ENCODE results near the gene DMD. TPM values are rescaled to one million over a fixed set of nuclear protein-coding genes. Genes with fewer than 3 reads are reported as not detected.

DMD gene
- total RNA-seq, 3 donors from 2014 or later (not counting 1 experiment from before 2014, with no cell fraction given): not detected

DNA sequence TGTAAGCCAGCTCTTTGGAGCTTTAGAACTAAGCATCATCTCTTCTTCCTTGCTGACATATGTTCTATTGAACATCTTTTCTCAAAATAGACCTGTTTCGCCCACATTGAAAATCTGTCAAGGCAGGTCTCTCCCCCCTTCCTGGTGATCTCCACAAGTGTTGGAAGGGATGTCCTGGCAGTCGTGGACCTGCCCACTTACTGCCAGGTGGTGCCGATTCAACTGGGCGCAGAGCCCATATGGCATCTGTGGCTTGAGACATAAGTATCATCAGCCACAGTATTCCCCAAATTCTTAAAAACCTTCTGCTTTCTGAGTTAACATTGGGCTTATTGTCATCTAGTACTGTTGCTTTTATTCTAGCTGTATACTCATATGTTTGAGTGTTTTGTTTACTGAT, 1170.2 kb downstream of the DMD start:
- DNase-seq (no peak), ATAC-seq (no peak)
- Histone ChIP-seq H3K9me3 (ENCODE audit: control insufficient read depth, insufficient read depth, low read length) (no peaks in the 10 kb centered on the region), H3K4me1 (ENCODE audit: control insufficient read depth, insufficient read depth, low read length) (no peaks in the 10 kb centered on the region), H3K27me3 (ENCODE audit: control insufficient read depth, insufficient read depth, low read length) (no peaks in the 10 kb centered on the region), H3K4me3 (ENCODE audit: low read length) (no peak overlapping the region), H3K27ac (ENCODE audit: low read length) (no peak overlapping the region), H3K36me3 (ENCODE audit: control insufficient read depth, insufficient read depth, low read length) (no peaks in the 10 kb centered on the region)
- intact Hi-C loops (cut with micrococcal nuclease): no loop called here
- H3K4me1 Mint-ChIP-seq: no peaks in the 10 kb centered on the region
- H3K36me3 Mint-ChIP-seq: no peaks in the 10 kb centered on the region
- H3K27ac Mint-ChIP-seq: no peak overlapping the region
- no peak overlapping the region for H3K4me3 Mint-ChIP-seq
- 94% methylated on average over 4 of the region's 4 CpGs for WGBS (ENCODE audit: insufficient coverage)
- TF ChIP-seq, protein P1, sequence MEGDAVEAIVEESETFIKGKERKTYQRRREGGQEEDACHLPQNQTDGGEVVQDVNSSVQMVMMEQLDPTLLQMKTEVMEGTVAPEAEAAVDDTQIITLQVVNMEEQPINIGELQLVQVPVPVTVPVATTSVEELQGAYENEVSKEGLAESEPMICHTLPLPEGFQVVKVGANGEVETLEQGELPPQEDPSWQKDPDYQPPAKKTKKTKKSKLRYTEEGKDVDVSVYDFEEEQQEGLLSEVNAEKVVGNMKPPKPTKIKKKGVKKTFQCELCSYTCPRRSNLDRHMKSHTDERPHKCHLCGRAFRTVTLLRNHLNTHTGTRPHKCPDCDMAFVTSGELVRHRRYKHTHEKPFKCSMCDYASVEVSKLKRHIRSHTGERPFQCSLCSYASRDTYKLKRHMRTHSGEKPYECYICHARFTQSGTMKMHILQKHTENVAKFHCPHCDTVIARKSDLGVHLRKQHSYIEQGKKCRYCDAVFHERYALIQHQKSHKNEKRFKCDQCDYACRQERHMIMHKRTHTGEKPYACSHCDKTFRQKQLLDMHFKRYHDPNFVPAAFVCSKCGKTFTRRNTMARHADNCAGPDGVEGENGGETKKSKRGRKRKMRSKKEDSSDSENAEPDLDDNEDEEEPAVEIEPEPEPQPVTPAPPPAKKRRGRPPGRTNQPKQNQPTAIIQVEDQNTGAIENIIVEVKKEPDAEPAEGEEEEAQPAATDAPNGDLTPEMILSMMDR (IDR thresholded peaks at IDR 0.05): no peak
- peaks cover 2 to 11% of the 10 kb centered on the region in 2 donors for H3K9me3 Mint-ChIP-seq
- H3K27me3 Mint-ChIP-seq (ENCODE audit: low read depth in 2 of 2): no peaks in the 10 kb centered on the region

DNA sequence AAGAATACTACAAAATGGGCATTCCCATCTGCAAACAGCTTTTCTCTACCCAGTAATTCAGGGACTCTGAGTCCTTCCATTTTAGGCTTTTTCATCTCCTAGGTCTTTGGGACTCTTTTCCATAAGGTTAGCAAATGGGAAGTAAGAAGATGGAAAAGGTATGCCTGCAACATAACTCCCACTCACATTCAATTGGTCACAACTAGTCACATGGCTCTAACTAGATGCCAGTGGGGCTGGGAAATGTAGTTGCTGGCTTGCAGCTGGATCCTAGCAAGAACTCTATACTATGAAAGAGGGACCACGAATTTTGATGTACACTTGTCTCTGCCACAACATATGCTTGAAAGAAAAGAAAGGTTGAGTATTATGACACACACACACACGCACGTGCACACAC, 1184.6 kb downstream of the DMD start:
- Histone ChIP-seq H3K36me3 (ENCODE audit: control insufficient read depth, insufficient read depth, low read length) (no peaks in the 10 kb centered on the region), H3K4me1 (ENCODE audit: control insufficient read depth, insufficient read depth, low read length) (no peaks in the 10 kb centered on the region), H3K9me3 (ENCODE audit: control insufficient read depth, insufficient read depth, low read length) (no peaks in the 10 kb centered on the region), H3K27me3 (ENCODE audit: control insufficient read depth, insufficient read depth, low read length) (no peaks in the 10 kb centered on the region), H3K4me3 (ENCODE audit: low read length) (no peak overlapping the region), H3K27ac (ENCODE audit: low read length) (no peak overlapping the region)
- Mint-ChIP-seq H3K4me3 (no peak overlapping the region), H3K9me3 (peaks cover 4 to 13% of the 10 kb centered on the region in 2 donors), H3K4me1 (no peaks in the 10 kb centered on the region), H3K36me3 (no peaks in the 10 kb centered on the region), H3K27ac (no peak overlapping the region), H3K27me3 (ENCODE audit: low read depth in 2 of 2) (no peaks in the 10 kb centered on the region)
- no peak for DNase-seq
- WGBS (ENCODE audit: insufficient coverage): no CpG with 5 or more reads among the region's 3 CpGs
- intact Hi-C loops (cut with micrococcal nuclease): no loop called here
- TF ChIP-seq, protein P1 (IDR thresholded peaks at IDR 0.05): no peak
- no peak for ATAC-seq

DNA sequence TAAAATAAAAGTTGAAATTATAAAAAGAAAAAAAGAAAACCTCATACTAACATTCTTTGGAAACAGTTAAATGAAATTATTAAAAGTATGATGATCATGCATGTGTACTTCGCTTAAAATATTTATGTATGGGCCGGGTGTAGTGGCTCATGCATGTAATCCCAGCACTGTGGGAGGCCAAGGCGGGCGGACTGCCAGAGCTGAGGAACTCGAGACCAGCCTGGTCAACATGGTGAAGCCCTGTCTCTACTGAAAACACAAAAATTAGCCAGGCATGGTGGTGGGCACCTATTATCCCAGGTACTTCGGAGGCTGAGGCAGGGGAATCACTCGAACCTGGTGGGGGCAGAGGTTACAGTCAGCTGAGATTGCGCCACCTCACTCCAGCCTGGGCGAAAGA, 1187.3 kb downstream of the DMD start:
- peaks cover 6 to 12% of the 10 kb centered on the region in 2 donors for H3K9me3 Mint-ChIP-seq
- no peaks in the 10 kb centered on the region for H3K4me1 Mint-ChIP-seq
- WGBS (ENCODE audit: insufficient coverage): 91% methylated on average over 6 of the region's 9 CpGs
- no peaks in the 10 kb centered on the region for H3K9me3 ChIP-seq (ENCODE audit: control insufficient read depth, insufficient read depth, low read length)
- H3K27me3 ChIP-seq (ENCODE audit: control insufficient read depth, insufficient read depth, low read length): no peaks in the 10 kb centered on the region
- intact Hi-C loops (cut with micrococcal nuclease): no loop called here
- H3K36me3 ChIP-seq (ENCODE audit: control insufficient read depth, insufficient read depth, low read length): no peaks in the 10 kb centered on the region
- no peak overlapping the region for H3K4me3 Mint-ChIP-seq
- TF ChIP-seq, protein P1 (IDR thresholded peaks at IDR 0.05): no peak
- no peak overlapping the region for H3K27ac ChIP-seq (ENCODE audit: low read length)
- no peak overlapping the region for H3K4me3 ChIP-seq (ENCODE audit: low read length)
- no peak for DNase-seq
- no peak for ATAC-seq
- H3K27me3 Mint-ChIP-seq (ENCODE audit: low read depth in 2 of 2): no peaks in the 10 kb centered on the region
- no peaks in the 10 kb centered on the region for H3K4me1 ChIP-seq (ENCODE audit: control insufficient read depth, insufficient read depth, low read length)
- H3K27ac Mint-ChIP-seq: no peak overlapping the region
- H3K36me3 Mint-ChIP-seq: no peaks in the 10 kb centered on the region

DNA sequence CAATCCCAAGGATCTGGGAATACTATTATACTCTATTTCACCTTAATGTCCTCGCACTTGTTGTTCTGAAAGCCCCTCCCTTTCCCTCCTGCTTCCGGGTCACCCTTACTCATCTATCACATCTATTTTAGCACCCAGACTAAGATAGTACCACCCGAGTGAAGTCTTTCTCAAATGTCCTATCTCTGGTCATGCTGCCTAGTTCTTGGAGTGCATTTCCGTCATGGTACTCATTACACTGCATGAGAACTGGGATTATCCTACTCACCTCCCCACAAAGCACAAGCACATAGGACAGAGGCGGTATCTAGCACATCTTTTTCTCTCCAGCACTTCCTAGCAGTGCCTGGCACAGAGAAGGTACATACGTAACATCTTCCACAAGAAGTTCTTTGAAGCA, 1195.2 kb downstream of the DMD start:
- no peaks in the 10 kb centered on the region for H3K9me3 ChIP-seq (ENCODE audit: control insufficient read depth, insufficient read depth, low read length)
- no peak for ATAC-seq
- no peaks in the 10 kb centered on the region for H3K27me3 Mint-ChIP-seq (ENCODE audit: low read depth in 2 of 2)
- H3K4me1 ChIP-seq (ENCODE audit: control insufficient read depth, insufficient read depth, low read length): no peaks in the 10 kb centered on the region
- no peak overlapping the region for H3K27ac ChIP-seq (ENCODE audit: low read length)
- no peaks in the 10 kb centered on the region for H3K36me3 ChIP-seq (ENCODE audit: control insufficient read depth, insufficient read depth, low read length)
- 90% methylated on average over 6 of the region's 6 CpGs for WGBS (ENCODE audit: insufficient coverage)
- no peaks in the 10 kb centered on the region for H3K36me3 Mint-ChIP-seq
- no peak overlapping the region for H3K4me3 ChIP-seq (ENCODE audit: low read length)
- H3K9me3 Mint-ChIP-seq: peaks cover 5 to 14% of the 10 kb centered on the region in 2 donors
- no peaks in the 10 kb centered on the region for H3K27me3 ChIP-seq (ENCODE audit: control insufficient read depth, insufficient read depth, low read length)
- intact Hi-C loops (cut with micrococcal nuclease): no loop called here
- no peak overlapping the region for H3K27ac Mint-ChIP-seq
- TF ChIP-seq, protein P1 (IDR thresholded peaks at IDR 0.05): no peak
- no peak for DNase-seq
- no peak overlapping the region for H3K4me3 Mint-ChIP-seq
- H3K4me1 Mint-ChIP-seq: no peaks in the 10 kb centered on the region

Data from natural killer cell (primary cell).